Body of pancreas (tissue), 4 donors: ENCODE measurements around the gene NT5DC3. TPM values are rescaled to one million over a fixed set of nuclear protein-coding genes. Genes with fewer than 3 reads are reported as not detected.
A peak's percentile ranks its signal among the peaks of the same experiment; 100 is the strongest.

ENCODE experiments used
- ATAC-seq: fragments of 150-250 bp; one replicate; pipeline ENCODE4 v1.9.1; 2016
- DNase-seq, 4 donors: peaks; one replicate each; pipeline ENCODE4 v3.0.0-alpha.2; 2019
- H3K27ac ChIP-seq, 4 donors: fragments of 200-600 bp; sonication (generic); 1 replicate in 3 of 4; 2 replicates in 1 of 4; pipeline versions ENCODE4 v1.5.1 to v1.6.1; 2016 to 2019; ENCODE audit warnings: mild to moderate bottlenecking in 1 of 4, mixed read lengths in 1 of 4, moderate library complexity in 1 of 4
- H3K27me3 ChIP-seq, 2 donors: fragments of 200-600 bp; sonication (generic); one replicate each; pipeline ENCODE4 v1.6.0; 2016; ENCODE audit warnings: mild to moderate bottlenecking in 1 of 2
- H3K36me3 ChIP-seq, 2 donors: fragments of 200-600 bp; sonication (generic); replicated peaks in 1 of 2; 2 replicates each; pipeline ENCODE4 v1.5.1; 2016; ENCODE audit warnings: low read depth in 2 of 2; ENCODE audit not compliant: insufficient read depth in 1 of 2
- H3K4me1 ChIP-seq: fragments of 200-600 bp; sonication (generic); one replicate; pipeline ENCODE4 v1.6.0; 2016
- H3K4me3 ChIP-seq, 2 donors: fragments of 200-600 bp; sonication (generic); 1 replicate in 1 of 2; 2 replicates in 1 of 2; pipeline ENCODE4 v1.5.1; 2016 to 2019
- H3K9me3 ChIP-seq, 3 donors: fragments of 200-600 bp; sonication (generic); 1 replicate in 2 of 3; 2 replicates in 1 of 3; pipeline ENCODE4 v1.5.1; 2016
- CTCF ChIP-seq, 7 experiments: fragments of 450-650 bp in 4 of 7; fragments of 200-600 bp in 3 of 7; sonication (generic) in 3 of 7; IDR thresholded peaks; one replicate each; pipeline ENCODE4 v1.5.1; 2016 to 2019; ENCODE audit warnings: antibody characterized with exemption in 7 of 7
- POLR2A ChIP-seq, 3 donors: fragments of 450-650 bp; IDR thresholded peaks; one replicate each; pipeline ENCODE4 v1.6.1; 2016; ENCODE audit warnings: antibody characterized with exemption in 3 of 3, mild to moderate bottlenecking in 2 of 3
- WGBS, 2 donors: methylation state at CpG; one replicate each; pipeline ENCODE4 v1.1.5; 2017; 5-methylcytosine and 5-hydroxymethylcytosine counted together
- intact Hi-C: fragments of 100-400 bp; cut with DNase I; formaldehyde crosslinking; loops from one replicate; pipeline ENCODE4 v1.15.1; 2023
- total RNA-seq, 2 donors: library from RNA; depleted of rRNA; stranded (reverse); fragments of >200 nt; gene quantifications; one replicate each; pipeline ENCODE4 v1.1.0, GENCODE V29; 2016

Gene NT5DC3
- total RNA-seq, 2 donors from 2014 or later, result 5.2 to 14.5 TPM

DNA sequence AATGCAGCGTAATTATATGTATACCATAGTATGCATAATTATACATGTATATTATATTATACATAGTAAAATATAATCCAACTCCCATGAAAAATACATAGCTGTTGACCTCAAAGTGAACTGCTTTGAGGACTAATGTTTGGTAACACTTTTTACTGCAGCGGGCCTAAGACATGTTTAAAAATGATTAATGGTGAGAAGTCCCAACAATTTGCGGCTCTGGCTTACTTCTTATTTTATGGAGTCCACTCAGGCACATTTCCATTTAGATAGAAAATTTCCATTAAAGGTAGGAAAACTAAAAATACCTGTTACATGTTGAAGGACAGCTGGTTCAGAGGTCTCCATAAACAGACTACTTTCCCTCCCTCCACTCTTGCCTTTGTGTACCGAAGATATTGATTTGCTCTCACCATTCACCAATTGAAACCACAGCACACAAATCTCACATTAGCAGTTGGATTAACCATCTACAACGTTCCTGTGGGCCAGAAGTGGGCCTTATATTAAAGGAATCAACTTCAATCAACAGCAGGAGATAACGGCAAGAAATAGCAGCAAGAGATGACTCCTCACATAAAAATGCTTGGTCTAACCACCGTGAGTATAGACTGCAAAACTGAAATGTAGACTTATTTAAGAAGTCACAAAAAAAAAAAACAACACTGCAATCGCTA, 14.1 kb upstream of the NT5DC3 start:
- H3K27ac ChIP-seq, result peak overlapping the region in 2 of 4 donors; percentile 38 to 53
- DNase-seq, result peak in 1 of 4 donors; percentile 21
- no peaks in the 10 kb centered on the region for H3K27me3 ChIP-seq
- WGBS, 2 donors, result 28 to 32% methylated on average over 8 of the region's 8 CpGs
- H3K36me3 ChIP-seq, result no peaks in the 10 kb centered on the region
- intact Hi-C loops, result no loop called here
- H3K4me3 ChIP-seq, result no peak overlapping the region
- ATAC-seq, result peak; percentile 69
- TF ChIP-seq CTCF (IDR thresholded peaks at IDR 0.05) (no peak), POLR2A (IDR thresholded peaks at IDR 0.05) (no peak)
- peaks cover 26% of the 10 kb centered on the region for H3K4me1 ChIP-seq
- H3K9me3 ChIP-seq, result no peaks in the 10 kb centered on the region

GRCh38 chr12:103854372-103854973, 13.4 kb upstream of the NT5DC3 start:
- peaks cover 26% of the 10 kb centered on the region for H3K4me1 ChIP-seq
- ATAC-seq (no peak), DNase-seq (no peak)
- no peak for TF ChIP-seq POLR2A (IDR thresholded peaks at IDR 0.05)
- TF ChIP-seq CTCF (IDR thresholded peaks at IDR 0.05), result no peak
- H3K36me3 ChIP-seq, result no peaks in the 10 kb centered on the region
- WGBS, 2 donors, result 84 to 88% methylated on average over 6 of the region's 6 CpGs
- peak overlapping the region in 2 of 4 donors; percentile 38 to 53 for H3K27ac ChIP-seq
- intact Hi-C loops, result no loop called here
- H3K9me3 ChIP-seq, result no peaks in the 10 kb centered on the region
- H3K4me3 ChIP-seq, result no peak overlapping the region
- H3K27me3 ChIP-seq, result no peaks in the 10 kb centered on the region

DNA sequence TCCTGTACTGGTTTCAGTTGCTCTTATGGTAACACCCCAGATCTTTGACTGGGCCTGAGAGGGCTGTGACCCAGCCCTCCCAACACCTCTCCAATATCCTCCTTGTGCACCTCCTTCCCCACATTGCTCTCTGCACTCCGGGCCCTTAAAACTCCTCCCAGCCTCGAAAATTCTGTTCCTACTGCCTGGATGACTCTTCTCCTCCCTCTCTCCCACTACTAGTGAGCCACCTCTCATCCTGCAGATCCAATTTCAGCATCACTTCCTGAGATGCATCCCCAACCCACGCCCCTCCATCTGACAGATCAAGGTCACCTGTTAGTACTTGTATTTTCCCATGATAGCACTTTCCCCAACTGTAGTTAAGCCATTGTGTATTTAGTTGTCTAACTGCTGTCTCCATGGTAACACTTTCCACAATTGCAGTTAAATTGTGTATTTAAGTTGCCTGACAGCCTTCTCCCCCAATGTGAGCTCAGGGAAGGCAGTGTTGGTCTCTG, 11.5 kb upstream of the NT5DC3 start:
- H3K27ac ChIP-seq, result peak overlapping the region in 3 of 4 donors; percentile 22 to 69 (median 54)
- ATAC-seq, result peak; percentile 77
- peaks cover 32% of the 10 kb centered on the region for H3K4me1 ChIP-seq
- intact Hi-C loops, result no loop called here
- no peak overlapping the region for H3K4me3 ChIP-seq
- no peaks in the 10 kb centered on the region for H3K27me3 ChIP-seq
- no peaks in the 10 kb centered on the region for H3K36me3 ChIP-seq
- peak in 3 of 4 donors; percentile 34 to 52 (median 36) for DNase-seq
- H3K9me3 ChIP-seq, result no peaks in the 10 kb centered on the region
- TF ChIP-seq POLR2A (IDR thresholded peaks at IDR 0.05) (no peak), CTCF (IDR thresholded peaks at IDR 0.05) (no peak)
- 10 to 16% methylated on average over 3 of the region's 3 CpGs for WGBS, 2 donors

DNA sequence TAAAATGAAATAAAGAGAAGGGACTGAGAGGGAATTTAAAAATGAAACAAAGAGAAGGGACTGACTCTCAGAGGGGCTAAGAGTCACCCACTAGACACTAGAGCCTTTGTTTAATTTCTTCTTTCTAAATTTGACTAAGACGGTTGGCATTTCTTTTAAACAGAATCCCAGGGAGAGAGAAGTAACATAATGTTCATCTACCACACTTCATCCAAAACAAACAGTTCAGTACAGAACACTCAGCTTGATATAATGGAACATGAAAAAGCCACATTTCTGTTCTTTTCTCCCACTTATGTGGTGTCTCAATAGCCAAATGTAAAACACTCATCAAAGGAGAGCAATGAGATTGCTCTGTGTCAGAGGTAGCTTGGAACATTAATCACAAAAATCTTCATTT, 10.1 kb upstream of the NT5DC3 start:
- no peak for TF ChIP-seq CTCF (IDR thresholded peaks at IDR 0.05)
- TF ChIP-seq POLR2A (IDR thresholded peaks at IDR 0.05), result no peak
- peak overlapping the region in 1 of 4 donors; percentile 69 for H3K27ac ChIP-seq
- DNase-seq, result no peak
- H3K36me3 ChIP-seq, result no peaks in the 10 kb centered on the region
- no peak for ATAC-seq
- H3K4me1 ChIP-seq, result peaks cover 31% of the 10 kb centered on the region
- 26 to 50% methylated on average over 1 of the region's 1 CpG for WGBS, 2 donors
- no peaks in the 10 kb centered on the region for H3K27me3 ChIP-seq
- H3K9me3 ChIP-seq, result no peaks in the 10 kb centered on the region
- intact Hi-C loops, result no loop called here
- H3K4me3 ChIP-seq, result no peak overlapping the region
